Endothelial cell (in vitro differentiated cells): ENCODE data around the gene MMP23B. TPM values are rescaled to one million over a fixed set of nuclear protein-coding genes. Genes with fewer than 3 reads are reported as not detected.
A peak's percentile ranks its signal among the peaks of the same experiment; 100 is the strongest.
"Not testable (repeated sequence)": the region's sequence is repeated elsewhere in the genome, so short reads cannot be mapped to it uniquely, and the experiment has no call there.

Experiments
- DNase-seq: peaks from one replicate; pipeline ENCODE4 v3.0.0; 2021; ENCODE audit warnings: low spot score
- H3K27ac Mint-ChIP-seq: one replicate; pipeline ENCODE4 v1.8.0; 2021; ENCODE audit warnings: mixed read lengths, inconsistent platforms; ENCODE audit not compliant: unreplicated experiment
- H3K27me3 Mint-ChIP-seq: one replicate; pipeline ENCODE4 v1.8.0; 2021; ENCODE audit warnings: mild to moderate bottlenecking, moderate library complexity, mixed read lengths, inconsistent platforms; ENCODE audit not compliant: unreplicated experiment
- H3K36me3 Mint-ChIP-seq: one replicate; pipeline ENCODE4 v1.8.0; 2021; ENCODE audit warnings: mild to moderate bottlenecking, low read depth, mixed read lengths, inconsistent platforms; ENCODE audit not compliant: unreplicated experiment
- H3K4me1 Mint-ChIP-seq: one replicate; pipeline ENCODE4 v1.8.0; 2021; ENCODE audit warnings: mild to moderate bottlenecking, mixed read lengths, inconsistent platforms; ENCODE audit not compliant: unreplicated experiment
- H3K4me3 Mint-ChIP-seq: one replicate; pipeline ENCODE4 v1.8.0; 2021; ENCODE audit warnings: mild to moderate bottlenecking, mixed read lengths, inconsistent platforms; ENCODE audit not compliant: unreplicated experiment
- H3K9me3 Mint-ChIP-seq: one replicate; pipeline ENCODE4 v1.8.0; 2021; ENCODE audit warnings: mixed read lengths, inconsistent platforms; ENCODE audit not compliant: unreplicated experiment
- CTCF ChIP-seq: fragments of 200-600 bp; sonication (generic); IDR thresholded peaks from one replicate; pipeline ENCODE4 v1.5.0; 2021; ENCODE audit warnings: antibody characterized with exemption; ENCODE audit not compliant: unreplicated experiment
- total RNA-seq: library from RNA; stranded (reverse); fragmentation: NEBNext Ultra II Directional; extraction: Animal tissue kit (Norgen Biotek cat#: 25700); gene quantifications from one replicate; pipeline ENCODE4 v1.2.1, GENCODE V29; 2021; ENCODE audit not compliant: unreplicated experiment

Gene MMP23B
- total RNA-seq, 1 donor from 2014 or later, result 26.7 TPM

- Mint-ChIP-seq H3K9me3 (no peaks in the 10 kb centered on the region), H3K27ac (peak overlapping the region; percentile 13), H3K4me3 (no peak overlapping the region), H3K27me3 (peaks cover 6% of the 10 kb centered on the region), H3K36me3 (peaks cover 20% of the 10 kb centered on the region), H3K4me1 (peaks cover 23% of the 10 kb centered on the region)
- DNase-seq, result no peak
- TF ChIP-seq CTCF, result no peak
Observed at GRCh38 chr1:1670866-1671265, 38.9 kb downstream of the MMP23B start.

- H3K27me3 Mint-ChIP-seq, result peaks cover 5% of the 10 kb centered on the region
- no peaks in the 10 kb centered on the region for H3K9me3 Mint-ChIP-seq
Observed at GRCh38 chr1:1671365-1672119, 39.6 kb downstream of the MMP23B start.

GRCh38 chr1:1672181-1672965 is 40.4 kb downstream of the MMP23B start:
- Mint-ChIP-seq H3K27me3 (peaks cover 5% of the 10 kb centered on the region), H3K4me3 (no peak overlapping the region), H3K27ac (no peak overlapping the region), H3K9me3 (no peaks in the 10 kb centered on the region), H3K4me1 (peaks cover 25% of the 10 kb centered on the region), H3K36me3 (peaks cover 19% of the 10 kb centered on the region)
- no peak for DNase-seq
- TF ChIP-seq CTCF, result no peak

More at GRCh38 chr1:1671365-1672119, 39.6 kb downstream of the MMP23B start:
- DNase-seq, result no peak
- peaks cover 23% of the 10 kb centered on the region for H3K4me1 Mint-ChIP-seq
- peaks cover 20% of the 10 kb centered on the region for H3K36me3 Mint-ChIP-seq
- H3K27ac Mint-ChIP-seq, result no peak overlapping the region
- no peak overlapping the region for H3K4me3 Mint-ChIP-seq
- TF ChIP-seq CTCF, result no peak

GRCh38 chr1:1674806-1675205 is 42.8 kb downstream of the MMP23B start:
- not testable (repeated sequence) for H3K27ac Mint-ChIP-seq, H3K9me3 Mint-ChIP-seq, DNase-seq, H3K4me3 Mint-ChIP-seq
- H3K27me3 Mint-ChIP-seq, result peaks cover 14% of the 10 kb centered on the region
- H3K36me3 Mint-ChIP-seq, result peaks cover 19% of the 10 kb centered on the region
- peaks cover 46% of the 10 kb centered on the region for H3K4me1 Mint-ChIP-seq

- DNase-seq, H3K27ac Mint-ChIP-seq, H3K4me3 Mint-ChIP-seq, H3K9me3 Mint-ChIP-seq: not testable (repeated sequence)
- peaks cover 42% of the 10 kb centered on the region for H3K4me1 Mint-ChIP-seq
- H3K27me3 Mint-ChIP-seq, result peaks cover 14% of the 10 kb centered on the region
- peaks cover 16% of the 10 kb centered on the region for H3K36me3 Mint-ChIP-seq
Observed at GRCh38 chr1:1675218-1675617, 43.2 kb downstream of the MMP23B start.

GRCh38 chr1:1676087-1676486 is 44.1 kb downstream of the MMP23B start:
- DNase-seq, H3K27ac Mint-ChIP-seq, H3K9me3 Mint-ChIP-seq, H3K4me3 Mint-ChIP-seq: not testable (repeated sequence)
- Mint-ChIP-seq H3K36me3 (peaks cover 16% of the 10 kb centered on the region), H3K27me3 (peaks cover 14% of the 10 kb centered on the region), H3K4me1 (peaks cover 43% of the 10 kb centered on the region)
